Right ventricle myocardium superior (tissue), 1 donor: ENCODE results near the gene OR14A2. TPM values are rescaled to one million over a fixed set of nuclear protein-coding genes. Genes with fewer than 3 reads are reported as not detected.

ENCODE experiments used
- total RNA-seq: library from RNA; stranded (reverse); fragmentation: NEBNext Ultra II Directional; extraction: Animal tissue kit (Norgen Biotek cat#: 25700); gene quantifications from one replicate; pipeline ENCODE4 v1.2.1, GENCODE V29; 2021
- donor health status: DM: no; HTN: yes; CAD: no; lungs with severe emphysema.

OR14A2 gene
- total RNA-seq, 1 donor from 2014 or later = not detected

Other genes with a start within 250 kb of the OR14A2 start
- gene OR2C3, start 211.7 kb downstream of the OR14A2 start, total RNA-seq = 0.03 TPM
- gene GCSAML, start 199.0 kb downstream of the OR14A2 start, total RNA-seq = 0.24 TPM
- gene OR2G2, start 159.8 kb downstream of the OR14A2 start, total RNA-seq = not detected
- gene OR2G3, start 142.6 kb downstream of the OR14A2 start, total RNA-seq = not detected
- gene OR13G1, start 68.4 kb downstream of the OR14A2 start, total RNA-seq = not detected
- not detected for gene OR6F1, start 31.5 kb downstream of the OR14A2 start, total RNA-seq
- gene OR14K1, start 9.5 kb downstream of the OR14A2 start, total RNA-seq = not detected
- gene OR1C1, start 12.4 kb upstream of the OR14A2 start, total RNA-seq = not detected
- gene OR14A16, start 76.0 kb upstream of the OR14A2 start, total RNA-seq = not detected
- not detected for gene OR11L1, start 93.8 kb upstream of the OR14A2 start, total RNA-seq
- gene TRIM58, start 109.0 kb upstream of the OR14A2 start, total RNA-seq = 0.13 TPM
- gene OR2W3, start 147.4 kb upstream of the OR14A2 start, total RNA-seq = not detected
- gene OR2T8, start 172.1 kb upstream of the OR14A2 start, total RNA-seq = not detected
- gene OR2AJ1, start 176.7 kb upstream of the OR14A2 start, total RNA-seq = not detected
- not detected for gene OR2L8, start 200.7 kb upstream of the OR14A2 start, total RNA-seq
- gene OR2AK2, start 217.1 kb upstream of the OR14A2 start, total RNA-seq = not detected